A673 (cell line): ENCODE measurements around the gene SPX.

Experiments used
- CTCF ChIP-seq: fragments of 300-800, 200-600 bp; sonication (generic); conservative IDR thresholded peaks from 2 replicates; pipeline ENCODE4 v1.5.1; 2017; ENCODE audit warnings: low read depth, mild to moderate bottlenecking, antibody characterized with exemption, low read length, moderate library complexity, mixed read lengths
- EZH2 ChIP-seq: fragments of 200-600 bp; sonication (generic); IDR thresholded peaks from 2 replicates; pipeline ENCODE4 v1.6.1; 2017; ENCODE audit warnings: borderline replicate concordance, low read depth, mild to moderate bottlenecking, mixed read lengths, antibody characterized with exemption, low read length; ENCODE audit not compliant: poor library complexity, severe bottlenecking

GRCh38 chr12:21527451-21528180 lies 1.5 kb downstream of the SPX start:
- TF ChIP-seq CTCF = no peak
- no peak for TF ChIP-seq EZH2
